ENCODE measurements around the gene KIF18B. TPM values are rescaled to one million over a fixed set of nuclear protein-coding genes. Genes with fewer than 3 reads are reported as not detected.

Gene KIF18B
- total RNA-seq, 2 donors from 2014 or later: 26.5 to 100 TPM

GRCh38 chr17:44977814-44978550 lies 30.4 kb upstream of the KIF18B start:
- Mint-ChIP-seq H3K4me1 (ENCODE audit: low read depth in 2 of 2) (no peaks in the 10 kb centered on the region), H3K27ac (no peak overlapping the region), H3K9me3 (no peaks in the 10 kb centered on the region), H3K36me3 (no peaks in the 10 kb centered on the region), H3K4me3 (no peak overlapping the region), H3K27me3 (peaks cover 27 to 43% of the 10 kb centered on the region in 2 donors)
- ATAC-seq (no peak), DNase-seq (ENCODE audit: low spot score) (no peak)

GRCh38 chr17:44977065-44977464 lies 29.5 kb upstream of the KIF18B start:
- Mint-ChIP-seq H3K4me3 (no peak overlapping the region), H3K36me3 (no peaks in the 10 kb centered on the region), H3K9me3 (no peaks in the 10 kb centered on the region), H3K4me1 (ENCODE audit: low read depth in 2 of 2) (peaks cover 3% of the 10 kb centered on the region in 2 donors), H3K27ac (no peak overlapping the region), H3K27me3 (peaks cover 30 to 46% of the 10 kb centered on the region in 2 donors)
- DNase-seq (ENCODE audit: low spot score): no peak
- no peak for ATAC-seq

- DNase-seq (ENCODE audit: low spot score) (no peak), ATAC-seq (no peak)
- Mint-ChIP-seq H3K4me1 (ENCODE audit: low read depth in 2 of 2) (peaks cover 5 to 6% of the 10 kb centered on the region in 2 donors), H3K9me3 (no peaks in the 10 kb centered on the region), H3K27ac (no peak overlapping the region), H3K4me3 (no peak overlapping the region), H3K27me3 (peaks cover 32 to 46% of the 10 kb centered on the region in 2 donors), H3K36me3 (no peaks in the 10 kb centered on the region)
Observed at GRCh38 chr17:44976206-44976605, 28.6 kb upstream of the KIF18B start.

- H3K36me3 Mint-ChIP-seq: no peaks in the 10 kb centered on the region
- DNase-seq (ENCODE audit: low spot score): no peak
- H3K4me3 Mint-ChIP-seq: no peak overlapping the region
- H3K27ac Mint-ChIP-seq: no peak overlapping the region
- no peak for ATAC-seq
- no peaks in the 10 kb centered on the region for H3K9me3 Mint-ChIP-seq
- peaks cover 13 to 16% of the 10 kb centered on the region in 2 donors for H3K4me1 Mint-ChIP-seq (ENCODE audit: low read depth in 2 of 2)
- peaks cover 27 to 47% of the 10 kb centered on the region in 2 donors for H3K27me3 Mint-ChIP-seq
Observed at GRCh38 chr17:44972953-44973352, 25.4 kb upstream of the KIF18B start.

- DNase-seq (ENCODE audit: low spot score): no peak
- ATAC-seq: peak in 1 of 2 donors; percentile 39
- Mint-ChIP-seq H3K27ac (no peak overlapping the region), H3K36me3 (no peaks in the 10 kb centered on the region), H3K4me3 (no peak overlapping the region), H3K9me3 (no peaks in the 10 kb centered on the region), H3K4me1 (ENCODE audit: low read depth in 2 of 2) (peaks cover 13 to 19% of the 10 kb centered on the region in 2 donors), H3K27me3 (peaks cover 28 to 47% of the 10 kb centered on the region in 2 donors)
Observed at GRCh38 chr17:44971776-44972483, 24.4 kb upstream of the KIF18B start.

- Mint-ChIP-seq H3K27ac (no peak overlapping the region), H3K4me3 (no peak overlapping the region), H3K4me1 (ENCODE audit: low read depth in 2 of 2) (peaks cover 13 to 24% of the 10 kb centered on the region in 2 donors), H3K36me3 (no peaks in the 10 kb centered on the region), H3K9me3 (no peaks in the 10 kb centered on the region), H3K27me3 (peaks cover 34 to 57% of the 10 kb centered on the region in 2 donors)
- no peak for DNase-seq (ENCODE audit: low spot score)
- no peak for ATAC-seq
Observed at GRCh38 chr17:44970136-44970741, 22.7 kb upstream of the KIF18B start.

- Mint-ChIP-seq H3K36me3 (no peaks in the 10 kb centered on the region), H3K27ac (no peak overlapping the region), H3K4me1 (ENCODE audit: low read depth in 2 of 2) (peaks cover 13 to 26% of the 10 kb centered on the region in 2 donors), H3K9me3 (no peaks in the 10 kb centered on the region), H3K4me3 (peak overlapping the region; percentile 64), H3K27me3 (peaks cover 33 to 53% of the 10 kb centered on the region in 2 donors)
- ATAC-seq (no peak), DNase-seq (ENCODE audit: low spot score) (no peak)
Observed at GRCh38 chr17:44969144-44969780, 21.7 kb upstream of the KIF18B start.

- H3K36me3 Mint-ChIP-seq: no peaks in the 10 kb centered on the region
- peaks cover 13 to 27% of the 10 kb centered on the region in 2 donors for H3K4me1 Mint-ChIP-seq (ENCODE audit: low read depth in 2 of 2)
- H3K9me3 Mint-ChIP-seq: no peaks in the 10 kb centered on the region
- H3K27me3 Mint-ChIP-seq: peaks cover 29 to 49% of the 10 kb centered on the region in 2 donors
- H3K4me3 Mint-ChIP-seq: peak within 1 kb of the TSS; percentile 64
- DNase-seq (ENCODE audit: low spot score): peak; percentile 91
- no peak within 1 kb of the TSS for H3K27ac Mint-ChIP-seq
- peak; percentile 99 for ATAC-seq
Observed at GRCh38 chr17:44968225-44969143, 20.9 kb upstream of the KIF18B start, which contains the start of gene C1QL1. TSS of gene C1QL1 (minus strand) at chr17:44968303. CDS start at chr17:44968048, 255 bp downstream.

GRCh38 chr17:44967907-44968224 lies 20.3 kb upstream of the KIF18B start:
- Mint-ChIP-seq H3K27me3 (peaks cover 31 to 48% of the 10 kb centered on the region in 2 donors), H3K36me3 (no peaks in the 10 kb centered on the region), H3K27ac (no peak overlapping the region), H3K4me3 (no peak overlapping the region), H3K9me3 (no peaks in the 10 kb centered on the region), H3K4me1 (ENCODE audit: low read depth in 2 of 2) (peaks cover 13 to 27% of the 10 kb centered on the region in 2 donors)
- DNase-seq (ENCODE audit: low spot score): no peak
- no peak for ATAC-seq

GRCh38 chr17:44967026-44967906 lies 19.7 kb upstream of the KIF18B start:
- ATAC-seq (no peak), DNase-seq (ENCODE audit: low spot score) (no peak)
- H3K9me3 Mint-ChIP-seq: no peaks in the 10 kb centered on the region
- no peaks in the 10 kb centered on the region for H3K36me3 Mint-ChIP-seq
- H3K4me3 Mint-ChIP-seq: no peak overlapping the region
- peaks cover 33 to 42% of the 10 kb centered on the region in 2 donors for H3K27me3 Mint-ChIP-seq
- no peak overlapping the region for H3K27ac Mint-ChIP-seq
- H3K4me1 Mint-ChIP-seq (ENCODE audit: low read depth in 2 of 2): peaks cover 12 to 26% of the 10 kb centered on the region in 2 donors

GRCh38 chr17:44966348-44967025 lies 18.9 kb upstream of the KIF18B start:
- ATAC-seq: no peak
- H3K36me3 Mint-ChIP-seq: no peaks in the 10 kb centered on the region
- H3K4me1 Mint-ChIP-seq (ENCODE audit: low read depth in 2 of 2): peaks cover 7 to 22% of the 10 kb centered on the region in 2 donors
- H3K27ac Mint-ChIP-seq: no peak overlapping the region
- peaks cover 28 to 36% of the 10 kb centered on the region in 2 donors for H3K27me3 Mint-ChIP-seq
- DNase-seq (ENCODE audit: low spot score): no peak
- no peaks in the 10 kb centered on the region for H3K9me3 Mint-ChIP-seq
- peak overlapping the region; percentile 20 for H3K4me3 Mint-ChIP-seq

Measured in natural killer cell treated with Interleukin-12 subunit alpha and Interleukin-12 subunit beta and Interleukin-15 and Interleukin-18, amount 100 ng/mL, for 72 hours (primary cell).